Breast epithelium (tissue), 4 donors: ENCODE results near the gene ARFGAP3. TPM values are rescaled to one million over a fixed set of nuclear protein-coding genes. Genes with fewer than 3 reads are reported as not detected.
"Not testable (repeated sequence)": the region's sequence is repeated elsewhere in the genome, so short reads cannot be mapped to it uniquely, and the experiment has no call there.

Experiments used
- DNase-seq, 2 donors: peaks; one replicate each; pipeline ENCODE4 v3.0.0-alpha.2; 2019; ENCODE audit warnings: low spot score in 2 of 2
- H3K27ac ChIP-seq, 2 donors: fragments of 200-600 bp; sonication (generic) in 1 of 2; one replicate each; pipeline ENCODE4 v1.5.1; 2016 to 2019; ENCODE audit warnings: mild to moderate bottlenecking in 1 of 2
- H3K27me3 ChIP-seq, 2 donors: fragments of 200-600 bp; sonication (generic) in 1 of 2; one replicate each; pipeline versions ENCODE4 v1.5.1 to v1.6.0; 2017 to 2019; ENCODE audit warnings: control low read depth in 1 of 2, mild to moderate bottlenecking in 1 of 2
- H3K36me3 ChIP-seq: fragments of 200-600 bp; one replicate; pipeline ENCODE4 v1.5.1; 2019
- H3K4me1 ChIP-seq, 2 donors: fragments of 200-600 bp; sonication (generic); one replicate each; pipeline ENCODE4 v1.5.1; 2016 to 2019; ENCODE audit warnings: control low read depth in 1 of 2
- H3K4me3 ChIP-seq, 3 donors: fragments of 200-600 bp; sonication (generic); 1 replicate in 2 of 3; 2 replicates in 1 of 3; pipeline ENCODE4 v1.5.1; 2016 to 2019; ENCODE audit warnings: mild to moderate bottlenecking in 3 of 3, moderate library complexity in 2 of 3
- H3K9me3 ChIP-seq, 2 donors: fragments of 200-600 bp; sonication (generic) in 1 of 2; one replicate each; pipeline ENCODE4 v1.5.1; 2016 to 2019; ENCODE audit warnings: control low read depth in 1 of 2
- POLR2A ChIP-seq: fragments of 450-650 bp; IDR thresholded peaks from one replicate; pipeline ENCODE4 v1.6.1; 2016; ENCODE audit warnings: antibody characterized with exemption, mild to moderate bottlenecking, moderate library complexity
- POLR2AphosphoS5 ChIP-seq, 3 donors: sonication (generic); formaldehyde crosslinking; IDR thresholded peaks; one replicate each; pipeline ENCODE4 v1.6.1; 2017; ENCODE audit warnings: antibody characterized with exemption in 3 of 3
- intact Hi-C: fragments of 100-400 bp; cut with DNase I; formaldehyde crosslinking; loops from one replicate; pipeline ENCODE4 v1.15.1; 2023; ENCODE audit warnings: low total_unique reads
- total RNA-seq, 3 donors: library from RNA; depleted of rRNA; stranded (reverse); fragments of >200 nt; gene quantifications; one replicate each; pipeline ENCODE4 v1.1.0, GENCODE V29; 2016
- TF ChIP-seq, protein P1 (sequence below), 3 donors: fragments of 450-650 bp; IDR thresholded peaks; one replicate each; pipeline ENCODE4 v1.5.1; 2016 to 2017; ENCODE audit warnings: antibody characterized with exemption in 3 of 3, mild to moderate bottlenecking in 3 of 3, moderate library complexity in 3 of 3

The ARFGAP3 gene
- total RNA-seq, 3 donors from 2014 or later, result 51.2 to 90.7 (median 70.8) TPM

- Histone ChIP-seq H3K27ac (no peak overlapping the region), H3K27me3 (no peaks in the 10 kb centered on the region), H3K9me3 (no peaks in the 10 kb centered on the region), H3K4me1 (no peaks in the 10 kb centered on the region), H3K4me3 (no peak overlapping the region), H3K36me3 (no peaks in the 10 kb centered on the region)
- no peak for DNase-seq
- TF ChIP-seq POLR2A (no peak), POLR2AphosphoS5 (IDR thresholded peaks at IDR 0.05) (no peak)
- TF ChIP-seq, protein P1, sequence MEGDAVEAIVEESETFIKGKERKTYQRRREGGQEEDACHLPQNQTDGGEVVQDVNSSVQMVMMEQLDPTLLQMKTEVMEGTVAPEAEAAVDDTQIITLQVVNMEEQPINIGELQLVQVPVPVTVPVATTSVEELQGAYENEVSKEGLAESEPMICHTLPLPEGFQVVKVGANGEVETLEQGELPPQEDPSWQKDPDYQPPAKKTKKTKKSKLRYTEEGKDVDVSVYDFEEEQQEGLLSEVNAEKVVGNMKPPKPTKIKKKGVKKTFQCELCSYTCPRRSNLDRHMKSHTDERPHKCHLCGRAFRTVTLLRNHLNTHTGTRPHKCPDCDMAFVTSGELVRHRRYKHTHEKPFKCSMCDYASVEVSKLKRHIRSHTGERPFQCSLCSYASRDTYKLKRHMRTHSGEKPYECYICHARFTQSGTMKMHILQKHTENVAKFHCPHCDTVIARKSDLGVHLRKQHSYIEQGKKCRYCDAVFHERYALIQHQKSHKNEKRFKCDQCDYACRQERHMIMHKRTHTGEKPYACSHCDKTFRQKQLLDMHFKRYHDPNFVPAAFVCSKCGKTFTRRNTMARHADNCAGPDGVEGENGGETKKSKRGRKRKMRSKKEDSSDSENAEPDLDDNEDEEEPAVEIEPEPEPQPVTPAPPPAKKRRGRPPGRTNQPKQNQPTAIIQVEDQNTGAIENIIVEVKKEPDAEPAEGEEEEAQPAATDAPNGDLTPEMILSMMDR (IDR thresholded peaks at IDR 0.05), result no peak
- intact Hi-C loops, result no loop called here
These were observed 70.3 kb downstream of the ARFGAP3 start for GRCh38 chr22:42786606-42787356.

GRCh38 chr22:42785706-42786499, 71.2 kb downstream of the ARFGAP3 start:
- Histone ChIP-seq H3K27me3 (no peaks in the 10 kb centered on the region), H3K36me3 (no peaks in the 10 kb centered on the region), H3K4me3 (no peak overlapping the region), H3K4me1 (no peaks in the 10 kb centered on the region), H3K9me3 (no peaks in the 10 kb centered on the region), H3K27ac (no peak overlapping the region)
- DNase-seq, result no peak
- intact Hi-C loops, result no loop called here
- TF ChIP-seq, protein P1 (IDR thresholded peaks at IDR 0.05), result no peak
- TF ChIP-seq POLR2AphosphoS5 (IDR thresholded peaks at IDR 0.05), result no peak
- TF ChIP-seq POLR2A, result no peak

DNA sequence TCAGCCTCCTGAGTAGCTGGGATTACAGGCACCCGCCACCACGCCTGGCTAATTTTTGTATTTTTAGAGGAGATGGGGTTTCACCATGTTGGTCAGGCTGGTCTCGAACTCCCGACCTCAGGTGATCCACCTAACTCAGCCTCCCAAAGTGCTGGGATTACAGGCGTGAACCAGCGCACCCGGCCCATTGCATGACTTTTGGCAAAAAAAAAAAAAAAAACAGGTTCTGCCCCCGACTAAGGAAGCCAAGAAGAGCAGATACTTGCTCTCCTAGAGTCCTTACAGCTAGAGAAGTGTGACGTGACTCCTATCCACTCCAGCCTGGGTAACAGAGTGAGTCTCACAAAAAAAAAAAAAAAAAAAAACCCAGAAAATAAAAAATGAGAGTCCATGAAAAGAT, 74.8 kb downstream of the ARFGAP3 start:
- not testable (repeated sequence) for H3K4me3 ChIP-seq, H3K27ac ChIP-seq

DNA sequence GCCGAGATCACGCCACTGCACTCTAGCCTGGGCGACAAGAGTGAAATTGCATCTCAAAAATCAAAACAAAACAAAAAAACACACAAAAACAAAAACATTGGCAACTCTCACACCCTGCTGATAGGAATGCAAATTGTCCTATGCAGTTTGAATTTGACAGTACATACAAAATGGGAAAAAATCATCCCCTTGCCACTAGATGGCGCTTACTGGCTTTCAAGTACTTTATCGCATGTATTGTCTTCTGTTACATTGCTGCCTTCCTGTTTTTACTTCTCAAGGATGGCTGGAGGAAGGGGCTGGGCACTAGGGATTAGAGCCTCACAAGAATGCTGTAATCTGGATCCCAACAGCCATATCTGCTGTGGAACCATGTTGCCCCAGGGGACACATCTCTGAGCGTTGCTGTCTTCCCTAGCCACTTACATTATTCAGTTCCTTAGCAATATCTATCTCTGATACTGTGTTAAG, 77.0 kb downstream of the ARFGAP3 start:
- DNase-seq, result peak in 1 of 2 donors; percentile 50
- intact Hi-C loops, result no loop called here
- Histone ChIP-seq H3K36me3 (no peaks in the 10 kb centered on the region), H3K4me1 (no peaks in the 10 kb centered on the region), H3K9me3 (no peaks in the 10 kb centered on the region), H3K4me3 (no peak overlapping the region), H3K27ac (no peak overlapping the region), H3K27me3 (no peaks in the 10 kb centered on the region)
- TF ChIP-seq POLR2A, result no peak
- TF ChIP-seq, protein P1 (IDR thresholded peaks at IDR 0.05), result peak; percentile 96 to 98 (median 97)

More for the DNA sequence above, 74.8 kb downstream of the ARFGAP3 start:
- intact Hi-C loops, result loop anchor here (2.0 kb wide), 1 partner anchor 46 kb away; no protein-coding TSS in a partner anchor
- not testable (repeated sequence) for H3K9me3 ChIP-seq, DNase-seq, H3K4me1 ChIP-seq, H3K36me3 ChIP-seq, H3K27me3 ChIP-seq

GRCh38 chr22:42777126-42777525, 79.9 kb downstream of the ARFGAP3 start:
- Histone ChIP-seq H3K27ac (no peak overlapping the region), H3K36me3 (no peaks in the 10 kb centered on the region), H3K4me3 (no peak overlapping the region), H3K27me3 (no peaks in the 10 kb centered on the region), H3K9me3 (no peaks in the 10 kb centered on the region), H3K4me1 (no peaks in the 10 kb centered on the region)
- DNase-seq, result no peak
- intact Hi-C loops, result no loop called here
- TF ChIP-seq POLR2A (no peak), POLR2AphosphoS5 (IDR thresholded peaks at IDR 0.05) (no peak)
- TF ChIP-seq, protein P1 (IDR thresholded peaks at IDR 0.05), result no peak
